GM12875 (cell line): ENCODE results near the gene HSPG2.

Experiments used
- H3K4me3 ChIP-seq: one replicate; pipeline ENCODE4 v1.5.1; 2011; ENCODE audit warnings: low read depth, low read length, control low read depth
- CTCF ChIP-seq: IDR thresholded peaks from 2 replicates; pipeline ENCODE4 v1.5.1; 2011; ENCODE audit warnings: low read depth, mild to moderate bottlenecking, control low read depth, inconsistent platforms, low read length, moderate library complexity, borderline replicate concordance; ENCODE audit not compliant: insufficient read depth

HSPG2 gene

GRCh38 chr1:21904704-21905520, 32.2 kb downstream of the HSPG2 start:
- H3K4me3 ChIP-seq: no peak overlapping the region
- TF ChIP-seq CTCF: no peak

GRCh38 chr1:21904454-21904703, 32.7 kb downstream of the HSPG2 start:
- no peak for TF ChIP-seq CTCF
- no peak overlapping the region for H3K4me3 ChIP-seq

- H3K4me3 ChIP-seq: no peak overlapping the region
- TF ChIP-seq CTCF: no peak
Observed at GRCh38 chr1:21903638-21904453, 33.3 kb downstream of the HSPG2 start.

GRCh38 chr1:21902026-21903012, 34.8 kb downstream of the HSPG2 start:
- H3K4me3 ChIP-seq: no peak overlapping the region
- TF ChIP-seq CTCF: no peak

GRCh38 chr1:21901473-21901847, 35.6 kb downstream of the HSPG2 start:
- no peak for TF ChIP-seq CTCF
- no peak overlapping the region for H3K4me3 ChIP-seq

- H3K4me3 ChIP-seq: no peak overlapping the region
- no peak for TF ChIP-seq CTCF
Observed at GRCh38 chr1:21900766-21901472, 36.2 kb downstream of the HSPG2 start.
